Dendritic cell treated with granulocyte-macrophage colony-stimulating factor and Interleukin-4, amounts not matched to agents 40 ng/mL and 50 ng/mL, for 4 days (primary cell): ENCODE data around the gene CPXM2.

Experiments
- H3K27ac Mint-ChIP-seq: one replicate; pipeline ENCODE4 v1.8.0; 2022; ENCODE audit warnings: mild to moderate bottlenecking, mixed read lengths
- H3K27me3 Mint-ChIP-seq: one replicate; pipeline ENCODE4 v1.8.0; 2022; ENCODE audit warnings: mild to moderate bottlenecking, mixed read lengths
- H3K36me3 Mint-ChIP-seq: one replicate; pipeline ENCODE4 v1.8.0; 2022; ENCODE audit warnings: low read depth, mixed read lengths
- H3K4me1 Mint-ChIP-seq: one replicate; pipeline ENCODE4 v1.8.0; 2022; ENCODE audit warnings: low read depth, mixed read lengths
- H3K4me3 Mint-ChIP-seq: one replicate; pipeline ENCODE4 v1.8.0; 2022; ENCODE audit warnings: mild to moderate bottlenecking, moderate library complexity, mixed read lengths
- H3K9me3 Mint-ChIP-seq: one replicate; pipeline ENCODE4 v1.8.0; 2022; ENCODE audit warnings: mixed read lengths
- intact Hi-C: fragments of 100-400 bp; cut with micrococcal nuclease; formaldehyde crosslinking; loops from one replicate; pipeline ENCODE4 v1.15.0; 2022

The CPXM2 gene

GRCh38 chr10:123761666-123762230 lies 129.9 kb downstream of the CPXM2 start:
- Mint-ChIP-seq H3K36me3 (no peaks in the 10 kb centered on the region), H3K27ac (no peak overlapping the region), H3K9me3 (no peaks in the 10 kb centered on the region), H3K4me1 (no peaks in the 10 kb centered on the region), H3K4me3 (no peak overlapping the region), H3K27me3 (peaks cover 26% of the 10 kb centered on the region)
- intact Hi-C loops, result no loop called here

GRCh38 chr10:123761038-123761428 lies 130.6 kb downstream of the CPXM2 start:
- Mint-ChIP-seq H3K36me3 (no peaks in the 10 kb centered on the region), H3K27ac (no peak overlapping the region), H3K27me3 (peaks cover 24% of the 10 kb centered on the region), H3K4me3 (no peak overlapping the region), H3K4me1 (no peaks in the 10 kb centered on the region), H3K9me3 (no peaks in the 10 kb centered on the region)
- intact Hi-C loops, result no loop called here

GRCh38 chr10:123760356-123761037 lies 131.1 kb downstream of the CPXM2 start:
- H3K4me1 Mint-ChIP-seq, result no peaks in the 10 kb centered on the region
- no peaks in the 10 kb centered on the region for H3K9me3 Mint-ChIP-seq
- peaks cover 21% of the 10 kb centered on the region for H3K27me3 Mint-ChIP-seq
- H3K27ac Mint-ChIP-seq, result no peak overlapping the region
- intact Hi-C loops, result no loop called here
- H3K4me3 Mint-ChIP-seq, result no peak overlapping the region
- H3K36me3 Mint-ChIP-seq, result no peaks in the 10 kb centered on the region

GRCh38 chr10:123759501-123760031 lies 132.0 kb downstream of the CPXM2 start:
- intact Hi-C loops, result no loop called here
- peaks cover 19% of the 10 kb centered on the region for H3K27me3 Mint-ChIP-seq
- H3K27ac Mint-ChIP-seq, result no peak overlapping the region
- no peaks in the 10 kb centered on the region for H3K9me3 Mint-ChIP-seq
- H3K4me1 Mint-ChIP-seq, result no peaks in the 10 kb centered on the region
- H3K4me3 Mint-ChIP-seq, result no peak overlapping the region
- H3K36me3 Mint-ChIP-seq, result no peaks in the 10 kb centered on the region

GRCh38 chr10:123759041-123759440 lies 132.6 kb downstream of the CPXM2 start:
- Mint-ChIP-seq H3K36me3 (no peaks in the 10 kb centered on the region), H3K9me3 (no peaks in the 10 kb centered on the region), H3K4me3 (no peak overlapping the region), H3K27me3 (peaks cover 19% of the 10 kb centered on the region), H3K27ac (no peak overlapping the region), H3K4me1 (no peaks in the 10 kb centered on the region)
- intact Hi-C loops, result no loop called here

GRCh38 chr10:123757853-123758252 lies 133.8 kb downstream of the CPXM2 start:
- Mint-ChIP-seq H3K36me3 (no peaks in the 10 kb centered on the region), H3K9me3 (no peaks in the 10 kb centered on the region), H3K27me3 (peaks cover 12% of the 10 kb centered on the region), H3K27ac (no peak overlapping the region), H3K4me3 (no peak overlapping the region), H3K4me1 (no peaks in the 10 kb centered on the region)
- intact Hi-C loops, result no loop called here

- intact Hi-C loops, result no loop called here
- peaks cover 5% of the 10 kb centered on the region for H3K27me3 Mint-ChIP-seq
- H3K4me1 Mint-ChIP-seq, result no peaks in the 10 kb centered on the region
- no peak overlapping the region for H3K27ac Mint-ChIP-seq
- no peaks in the 10 kb centered on the region for H3K9me3 Mint-ChIP-seq
- no peaks in the 10 kb centered on the region for H3K36me3 Mint-ChIP-seq
- no peak overlapping the region for H3K4me3 Mint-ChIP-seq
These were observed 136.5 kb downstream of the CPXM2 start for GRCh38 chr10:123755061-123755460.

- Mint-ChIP-seq H3K27ac (no peak overlapping the region), H3K36me3 (no peaks in the 10 kb centered on the region), H3K4me1 (no peaks in the 10 kb centered on the region), H3K9me3 (no peaks in the 10 kb centered on the region), H3K4me3 (no peak overlapping the region), H3K27me3 (peaks cover 2% of the 10 kb centered on the region)
- intact Hi-C loops, result no loop called here
These were observed 137.5 kb downstream of the CPXM2 start for GRCh38 chr10:123754123-123754522.

- Mint-ChIP-seq H3K27ac (no peak overlapping the region), H3K4me3 (no peak overlapping the region), H3K9me3 (no peaks in the 10 kb centered on the region), H3K4me1 (no peaks in the 10 kb centered on the region), H3K36me3 (no peaks in the 10 kb centered on the region), H3K27me3 (no peaks in the 10 kb centered on the region)
- intact Hi-C loops, result no loop called here
These were observed 140.1 kb downstream of the CPXM2 start for GRCh38 chr10:123751342-123752134.

GRCh38 chr10:123750901-123751300 lies 140.7 kb downstream of the CPXM2 start:
- Mint-ChIP-seq H3K4me3 (no peak overlapping the region), H3K27ac (no peak overlapping the region), H3K4me1 (no peaks in the 10 kb centered on the region), H3K9me3 (no peaks in the 10 kb centered on the region), H3K36me3 (no peaks in the 10 kb centered on the region), H3K27me3 (no peaks in the 10 kb centered on the region)
- intact Hi-C loops, result no loop called here

- Mint-ChIP-seq H3K4me3 (no peak overlapping the region), H3K36me3 (no peaks in the 10 kb centered on the region), H3K4me1 (no peaks in the 10 kb centered on the region), H3K9me3 (no peaks in the 10 kb centered on the region), H3K27ac (no peak overlapping the region), H3K27me3 (no peaks in the 10 kb centered on the region)
- intact Hi-C loops, result no loop called here
These were observed 142.9 kb downstream of the CPXM2 start for GRCh38 chr10:123748711-123749110.

GRCh38 chr10:123747426-123747825 lies 144.2 kb downstream of the CPXM2 start:
- Mint-ChIP-seq H3K27ac (no peak overlapping the region), H3K36me3 (no peaks in the 10 kb centered on the region), H3K4me1 (no peaks in the 10 kb centered on the region), H3K9me3 (no peaks in the 10 kb centered on the region), H3K27me3 (no peaks in the 10 kb centered on the region), H3K4me3 (no peak overlapping the region)
- intact Hi-C loops, result no loop called here

GRCh38 chr10:123746942-123747341 lies 144.7 kb downstream of the CPXM2 start:
- H3K4me3 Mint-ChIP-seq, result no peak overlapping the region
- no peaks in the 10 kb centered on the region for H3K27me3 Mint-ChIP-seq
- intact Hi-C loops, result no loop called here
- H3K36me3 Mint-ChIP-seq, result no peaks in the 10 kb centered on the region
- no peaks in the 10 kb centered on the region for H3K9me3 Mint-ChIP-seq
- no peaks in the 10 kb centered on the region for H3K4me1 Mint-ChIP-seq
- no peak overlapping the region for H3K27ac Mint-ChIP-seq

- Mint-ChIP-seq H3K9me3 (no peaks in the 10 kb centered on the region), H3K27ac (no peak overlapping the region), H3K4me1 (no peaks in the 10 kb centered on the region), H3K4me3 (no peak overlapping the region), H3K36me3 (no peaks in the 10 kb centered on the region), H3K27me3 (no peaks in the 10 kb centered on the region)
- intact Hi-C loops, result no loop called here
These were observed 145.1 kb downstream of the CPXM2 start for GRCh38 chr10:123746520-123746919.
